Mammary microvascular endothelial cell (primary cell): ENCODE data around the gene RRAS. TPM values are rescaled to one million over a fixed set of nuclear protein-coding genes. Genes with fewer than 3 reads are reported as not detected.

Experiments
- total RNA-seq: library from RNA; depleted of rRNA; stranded (reverse); fragments of >200 nt; gene quantifications from 2 replicates; pipeline ENCODE4 v1.2.3, GENCODE V29; 2015

RRAS gene
- 79.1 and 97.7 TPM in 2 replicates for total RNA-seq

DNA sequence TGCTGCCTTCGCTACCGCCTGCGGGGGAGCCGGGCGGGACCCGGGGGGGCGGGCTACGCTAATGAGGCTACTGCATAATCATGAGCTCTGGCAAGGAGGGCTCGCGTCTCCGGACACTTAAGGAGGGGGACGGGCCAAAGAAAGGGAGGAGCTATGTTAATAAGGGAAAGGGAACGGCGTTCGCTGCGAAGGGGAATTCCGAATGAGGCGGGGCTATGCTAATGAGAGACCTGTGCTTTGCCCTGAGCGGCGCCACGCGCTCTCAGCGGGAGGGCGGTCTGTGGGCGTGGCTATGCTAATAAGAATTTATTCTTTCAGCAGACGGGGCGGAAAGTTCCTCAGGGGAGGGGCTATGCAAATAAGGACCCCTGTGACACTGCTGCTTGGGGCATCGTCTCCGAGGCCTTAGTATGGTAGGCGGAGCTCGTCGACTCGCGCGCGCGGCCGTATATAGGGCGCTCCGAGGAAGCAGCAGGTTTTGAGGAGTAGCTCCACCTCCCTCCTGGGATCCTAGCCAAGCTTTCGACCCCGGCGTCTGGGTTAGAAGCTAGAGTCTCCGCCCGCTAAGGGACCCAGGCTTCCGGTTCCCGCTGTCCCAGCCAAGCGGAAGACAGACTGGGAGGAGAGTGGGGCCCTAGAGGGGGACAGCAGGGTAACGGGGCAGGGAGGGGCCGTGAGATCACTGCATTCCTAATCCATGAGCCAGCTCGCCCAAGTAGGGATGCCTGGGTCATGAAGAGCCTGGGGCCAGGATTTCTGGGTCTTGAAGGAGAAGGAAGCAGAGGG lies at the start of gene RRAS:
TSS of gene RRAS (minus strand) at position 31 of the 786 bp plus-strand sequence. CDS start 45 bp downstream, outside the sequence.

DNA sequence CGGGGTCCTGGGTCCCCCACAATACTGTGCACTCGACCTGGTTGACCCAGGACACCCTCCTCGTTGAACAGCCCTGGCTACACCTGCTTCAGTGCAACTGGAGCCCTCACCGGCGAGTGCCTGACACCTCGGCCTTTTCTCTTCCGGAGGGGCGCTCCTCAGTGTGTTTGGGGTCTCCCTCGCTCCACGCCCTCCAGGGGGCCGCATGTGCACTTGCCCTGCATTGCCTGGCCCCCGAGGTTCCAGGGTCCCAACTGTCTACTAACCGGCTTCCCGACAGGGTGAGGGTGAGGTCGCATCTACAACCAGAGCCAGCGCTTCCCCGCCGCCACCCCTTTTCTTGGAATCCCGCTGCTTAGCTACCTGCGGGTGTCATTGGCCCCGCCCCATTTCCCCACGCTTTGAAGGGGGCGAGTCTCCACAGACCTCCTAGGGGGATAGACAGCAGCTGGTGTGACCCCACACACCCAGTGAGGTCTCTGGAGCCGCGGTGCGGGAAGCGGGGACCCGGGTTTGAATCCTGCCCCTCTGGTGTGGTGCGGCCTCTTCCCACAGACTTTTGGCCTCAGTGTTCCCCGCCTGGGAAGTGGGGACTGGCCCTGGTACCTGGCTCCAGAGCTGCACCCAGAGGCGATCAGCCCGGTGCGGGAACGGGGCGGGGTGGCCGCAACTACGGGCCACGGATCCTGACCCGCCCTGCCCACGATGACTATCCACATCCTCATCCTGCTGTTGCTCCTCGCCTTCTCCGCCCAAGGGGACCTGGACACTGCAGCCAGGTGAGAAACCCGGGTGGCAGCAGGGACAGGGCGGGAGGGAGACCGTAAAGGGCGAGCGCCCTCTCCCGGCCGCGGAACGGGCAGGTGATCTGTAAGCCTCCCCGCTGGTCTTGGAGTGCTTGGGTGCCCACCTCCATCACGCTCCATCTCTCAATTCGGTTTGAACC lies 49.5 kb upstream of the RRAS start, which contains the start of gene ADM5:
TSS of gene ADM5 (plus strand) at position 462 of the 946 bp plus-strand sequence. CDS start at position 706, 244 bp downstream.

DNA sequence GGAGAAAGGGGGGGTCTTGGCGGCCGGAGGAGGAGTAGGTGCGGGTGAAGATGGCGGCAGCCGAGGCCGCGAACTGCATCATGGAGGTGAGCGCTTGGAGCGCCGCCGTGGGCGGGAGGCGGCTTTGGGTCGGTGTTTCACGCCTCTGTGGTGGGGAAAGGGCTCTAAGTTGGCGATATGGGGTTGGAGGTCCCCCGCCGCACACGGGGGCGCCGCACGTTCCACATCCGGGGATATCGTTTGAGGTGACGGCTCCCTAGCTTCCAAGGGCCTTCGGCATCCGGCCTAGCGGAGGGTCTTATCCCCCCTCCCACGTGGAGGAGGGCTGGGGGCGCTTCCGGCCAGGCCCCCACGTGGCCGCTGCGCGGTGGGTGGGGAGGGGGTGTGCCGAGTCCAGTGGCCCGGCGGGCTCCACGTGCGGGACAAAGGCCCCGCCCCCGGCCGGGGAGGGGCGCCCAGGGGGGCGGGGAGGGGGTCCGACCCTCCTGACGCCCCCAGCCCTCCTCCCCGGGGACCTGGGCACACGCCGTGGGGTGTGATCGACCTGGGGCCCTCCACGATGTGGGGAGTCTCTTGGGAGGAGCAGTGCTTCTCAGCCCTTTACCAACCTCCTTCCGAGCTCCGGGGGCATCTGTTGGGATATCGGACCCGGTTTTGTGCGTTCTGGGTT lies 37.4 kb upstream of the RRAS start, which contains the start of gene PRMT1:
TSS of gene PRMT1 (plus strand) at position 41 of the 670 bp plus-strand sequence. CDS start at position 51, 10 bp downstream.

DNA sequence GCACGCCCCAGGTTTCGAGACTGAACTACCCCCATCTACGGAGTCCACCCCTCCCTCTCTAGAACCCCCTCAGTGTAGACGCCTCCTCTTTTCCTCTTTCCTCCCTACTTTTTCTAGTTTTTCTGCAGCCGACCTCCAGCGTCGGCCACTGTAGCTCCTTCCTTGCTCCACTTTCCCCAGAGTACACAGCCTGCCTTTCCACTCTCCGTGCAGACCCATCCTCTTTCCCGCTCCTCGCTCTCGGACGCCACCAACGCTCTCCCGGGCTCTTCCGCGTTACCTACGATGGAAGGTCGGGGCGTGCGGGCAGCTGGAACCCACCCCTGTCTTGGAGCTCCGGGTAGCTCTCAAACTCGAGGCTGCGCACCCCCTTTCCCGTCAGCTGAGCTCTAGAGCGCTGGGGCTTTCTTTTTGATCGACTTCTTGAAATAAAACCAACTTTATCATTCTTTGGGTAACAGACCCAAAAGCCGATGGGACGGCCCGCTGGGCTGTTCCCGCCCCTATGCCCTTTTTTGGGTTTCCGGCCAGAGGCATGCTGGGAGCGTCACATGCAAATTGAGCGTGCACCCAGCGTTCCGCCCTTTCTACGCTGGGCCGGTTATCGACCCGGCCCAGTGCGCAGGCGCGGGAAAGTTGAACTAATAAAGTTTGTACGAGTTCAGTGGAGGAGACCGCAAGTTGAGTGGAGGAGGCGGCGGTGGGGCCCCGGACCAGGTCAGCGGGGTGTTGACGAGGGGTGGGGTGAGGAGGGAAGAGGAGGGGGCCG lies 25.6 kb upstream of the RRAS start, which contains the start of the genes BCL2L12 and IRF3:
TSS of gene BCL2L12 (plus strand) at position 583 of the 769 bp plus-strand sequence. CDS start 760 bp downstream, outside the sequence.
TSS of gene IRF3 (minus strand) at position 507 of the 769 bp plus-strand sequence. CDS start 1,019 bp downstream, outside the sequence.

DNA sequence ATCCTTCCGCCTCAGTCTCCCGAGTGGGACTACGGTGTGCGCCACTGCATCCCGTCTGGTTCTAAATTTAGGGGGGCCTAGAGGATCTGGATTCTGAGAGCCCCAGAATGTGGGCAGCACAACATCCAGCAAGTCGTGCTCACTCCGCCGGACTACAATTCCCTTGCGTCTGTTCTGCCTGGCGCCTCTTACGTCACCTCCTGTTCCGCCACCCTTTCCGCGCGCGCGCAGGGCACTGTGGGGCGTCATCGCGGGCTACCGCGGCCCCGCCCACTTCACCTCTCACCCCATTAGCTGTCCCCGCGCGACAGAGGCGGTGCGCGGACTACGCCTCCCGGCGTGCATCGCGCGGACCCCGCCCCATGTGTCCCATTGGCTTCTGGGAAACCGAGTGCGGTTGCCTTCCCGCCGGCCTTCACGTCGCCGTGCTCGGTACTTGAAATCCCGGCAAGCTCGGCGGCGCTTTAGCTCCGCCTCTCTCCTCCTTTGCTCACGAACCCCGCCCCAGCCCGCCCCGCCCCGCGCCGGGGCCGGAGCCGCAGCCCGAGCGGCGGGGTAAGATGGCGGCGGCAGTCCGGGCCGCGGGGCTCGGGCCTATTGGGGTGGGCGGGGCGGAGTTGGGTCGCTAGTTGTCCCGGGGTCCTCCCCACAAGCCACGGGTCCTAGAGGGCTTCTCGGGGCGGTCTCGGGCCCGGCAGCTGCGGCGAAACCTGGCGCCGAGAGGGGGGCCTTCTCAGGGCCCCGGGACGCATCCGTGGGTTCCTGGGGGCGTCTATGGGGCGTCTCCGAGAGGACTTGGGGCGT lies 1.9 kb upstream of the RRAS start, which contains the start of gene SCAF1:
TSS of gene SCAF1 (plus strand) at position 522 of the 804 bp plus-strand sequence. CDS start 2,818 bp downstream, outside the sequence.

DNA sequence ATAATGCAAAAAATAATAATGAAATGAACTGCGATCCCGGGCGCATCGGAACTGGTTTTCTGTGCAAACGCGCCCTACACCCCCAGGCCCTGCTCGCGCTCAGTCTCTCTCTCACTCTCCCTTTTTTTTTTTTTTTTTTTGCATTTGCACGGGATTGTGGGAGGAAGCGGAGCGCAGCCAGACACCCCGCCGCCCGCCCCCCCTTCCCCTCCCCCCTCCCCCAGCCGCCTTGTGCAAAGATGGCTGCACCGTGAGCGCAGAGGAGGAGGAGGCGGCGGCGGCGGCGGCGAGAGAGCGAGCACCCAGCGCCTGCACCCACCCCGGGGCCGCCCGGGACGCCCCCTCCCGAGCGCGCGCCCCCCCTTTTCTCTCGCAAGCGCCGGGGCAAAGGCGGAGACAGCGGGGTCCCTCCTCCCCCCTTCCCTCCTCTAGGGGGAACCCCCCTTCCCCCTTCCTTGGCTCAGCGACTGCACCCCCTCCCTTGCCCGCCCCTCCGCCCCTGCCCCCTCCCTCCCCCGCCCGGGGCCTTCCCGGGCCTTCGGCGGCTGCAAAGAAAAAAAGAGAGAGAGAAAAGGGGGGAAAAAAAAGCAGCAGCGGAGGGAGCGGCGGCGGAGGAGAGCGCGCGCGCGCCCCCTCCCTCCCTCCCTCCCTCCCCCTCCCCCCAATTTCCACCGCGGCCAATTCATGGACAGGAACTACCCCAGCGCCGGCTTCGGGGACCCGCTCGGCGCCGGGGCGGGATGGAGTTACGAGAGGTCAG lies 48.8 kb downstream of the RRAS start, which contains the start of gene PRR12:
TSS of gene PRR12 (plus strand) at position 212 of the 760 bp plus-strand sequence. CDS start at position 685, 473 bp downstream.

Other genes with a start within 250 kb of the RRAS start
- not detected in 2 replicates for gene PTH2, start 216.7 kb downstream of the RRAS start, total RNA-seq
- not detected in 2 replicates for gene GFY, start 214.8 kb downstream of the RRAS start, total RNA-seq
- gene SLC17A7, start 198.6 kb downstream of the RRAS start, total RNA-seq, result under 0.01 and 0.05 TPM in 2 replicates
- 82.1 and 96.8 TPM in 2 replicates for gene PIH1D1, start 188.3 kb downstream of the RRAS start, total RNA-seq
- 51.6 and 62.2 TPM in 2 replicates for gene ALDH16A1, start 186.9 kb downstream of the RRAS start, total RNA-seq
- 6.1 and 7.9 TPM in 2 replicates for gene FLT3LG, start 165.9 kb downstream of the RRAS start, total RNA-seq
- gene RPL13A, start 152.5 kb downstream of the RRAS start, total RNA-seq, result 1,790 and 1,858 TPM in 2 replicates
- gene RPS11, start 143.7 kb downstream of the RRAS start, total RNA-seq, result 3,468 and 3,616 TPM in 2 replicates
- gene FCGRT, start 127.5 kb downstream of the RRAS start, total RNA-seq, result 60.6 and 63.8 TPM in 2 replicates
- gene RCN3, start 112.1 kb downstream of the RRAS start, total RNA-seq, result 26.5 and 34.0 TPM in 2 replicates
- 104 and 111 TPM in 2 replicates for gene NOSIP, start 59.6 kb downstream of the RRAS start, total RNA-seq
- gene PRRG2, start 58.8 kb downstream of the RRAS start, total RNA-seq, result 1.1 and 3.3 TPM in 2 replicates
- 6.5 and 8.2 TPM in 2 replicates for gene PRR12, start 49.0 kb downstream of the RRAS start, total RNA-seq
- gene SCAF1, start 2.1 kb upstream of the RRAS start, total RNA-seq, result 33.2 and 36.7 TPM in 2 replicates
- gene IRF3, start 25.7 kb upstream of the RRAS start, total RNA-seq, result 46.5 and 55.2 TPM in 2 replicates
- gene BCL2L12, start 25.8 kb upstream of the RRAS start, total RNA-seq, result 33.2 TPM in 2 replicates
- gene PRMT1, start 37.1 kb upstream of the RRAS start, total RNA-seq, result 329 and 369 TPM in 2 replicates
- 0.33 and 0.49 TPM in 2 replicates for gene ADM5, start 49.5 kb upstream of the RRAS start, total RNA-seq
- 11.9 and 12.3 TPM in 2 replicates for gene CPT1C, start 51.0 kb upstream of the RRAS start, total RNA-seq
- gene TSKS, start 123.2 kb upstream of the RRAS start, total RNA-seq, result 1.5 TPM in 1 of 2 replicates, not detected in the other
- gene AP2A1, start 126.9 kb upstream of the RRAS start, total RNA-seq, result 108 and 110 TPM in 2 replicates
- 13.8 and 17.1 TPM in 2 replicates for gene FUZ, start 173.1 kb upstream of the RRAS start, total RNA-seq
- 25.2 and 25.6 TPM in 2 replicates for gene MED25, start 178.1 kb upstream of the RRAS start, total RNA-seq
- 57.6 and 64.4 TPM in 2 replicates for gene PTOV1, start 211.0 kb upstream of the RRAS start, total RNA-seq
- gene PNKP, start 227.4 kb upstream of the RRAS start, total RNA-seq, result 59.5 and 63.0 TPM in 2 replicates
- gene AKT1S1, start 237.2 kb upstream of the RRAS start, total RNA-seq, result 26.5 and 30.4 TPM in 2 replicates
- gene TBC1D17, start 237.6 kb upstream of the RRAS start, total RNA-seq, result 18.0 and 20.2 TPM in 2 replicates